HG03097 (cell line): ENCODE measurements around the gene CTNNA3.

ENCODE experiments used
- ATAC-seq: cut with Tn5 transposase; IDR thresholded peaks from one replicate; pipeline ENCODE4 v1.9.1; 2021; ENCODE audit not compliant: unreplicated experiment, low FRiP score

CTNNA3 gene

DNA sequence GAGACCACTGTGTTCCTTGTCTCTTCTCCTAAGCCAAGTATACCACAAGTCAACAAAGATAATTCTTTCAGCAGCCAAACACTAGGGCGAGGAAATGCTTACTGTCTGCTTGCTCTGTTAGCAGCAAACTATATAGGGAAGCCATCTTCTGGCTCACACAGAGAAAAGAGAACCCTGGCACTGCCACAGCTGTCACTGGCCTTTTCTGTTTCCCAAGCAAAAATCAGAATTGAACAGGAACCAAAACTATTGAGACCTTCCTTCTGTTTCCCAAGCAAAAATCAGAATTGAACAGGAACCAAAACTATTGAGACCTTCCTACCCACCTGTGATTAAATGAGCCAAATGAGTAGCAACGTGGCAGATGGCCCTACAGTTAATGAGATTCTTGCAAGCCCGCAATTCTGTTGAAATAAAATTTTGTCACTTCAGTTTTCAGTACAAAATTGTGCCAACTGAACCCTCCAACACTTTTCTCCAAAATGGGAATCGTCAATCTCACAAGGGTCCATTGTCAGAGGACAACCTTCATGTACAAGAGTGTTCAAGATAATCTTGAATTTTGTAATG lies 715.7 kb downstream of the CTNNA3 start:
- ATAC-seq = no peak

DNA sequence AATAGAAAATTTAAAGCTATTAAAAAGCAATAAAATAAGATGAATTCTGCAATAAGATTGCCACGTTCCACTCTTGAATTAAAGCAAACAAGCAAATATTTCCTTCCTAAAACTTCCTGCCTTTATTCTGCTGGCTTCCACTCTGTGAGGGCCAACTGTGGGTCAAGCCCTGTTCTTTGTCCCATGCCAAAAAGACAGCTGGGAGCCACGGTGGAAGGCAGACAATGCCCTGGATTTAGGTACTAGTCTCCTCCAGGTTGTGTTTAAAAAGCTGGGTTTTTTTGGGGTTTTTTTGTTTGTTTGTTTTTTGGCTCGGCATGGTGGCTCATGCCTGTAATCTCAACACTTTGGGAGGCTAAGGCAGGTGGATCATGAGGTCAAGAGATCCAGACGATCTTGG lies 731.0 kb downstream of the CTNNA3 start:
- ATAC-seq = no peak

DNA sequence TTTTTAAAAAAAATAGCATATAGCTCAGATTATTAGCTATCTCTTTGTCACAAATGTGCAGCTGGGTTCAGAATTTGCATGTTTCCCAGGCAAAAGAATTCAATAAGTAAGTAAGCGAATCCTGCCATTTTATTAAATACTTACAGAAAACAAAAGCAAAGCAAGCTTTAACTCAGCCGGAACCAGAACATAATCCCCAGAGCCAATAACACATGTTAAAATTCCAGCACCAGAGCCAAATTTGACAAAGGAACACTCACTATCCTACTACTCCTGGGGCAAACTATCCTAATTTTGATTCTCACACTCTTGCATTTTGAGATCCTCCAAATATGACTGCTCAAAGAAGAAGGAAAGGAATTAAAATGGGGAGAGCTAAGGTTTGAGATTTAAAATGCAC lies 737.5 kb downstream of the CTNNA3 start:
- no peak for ATAC-seq

DNA sequence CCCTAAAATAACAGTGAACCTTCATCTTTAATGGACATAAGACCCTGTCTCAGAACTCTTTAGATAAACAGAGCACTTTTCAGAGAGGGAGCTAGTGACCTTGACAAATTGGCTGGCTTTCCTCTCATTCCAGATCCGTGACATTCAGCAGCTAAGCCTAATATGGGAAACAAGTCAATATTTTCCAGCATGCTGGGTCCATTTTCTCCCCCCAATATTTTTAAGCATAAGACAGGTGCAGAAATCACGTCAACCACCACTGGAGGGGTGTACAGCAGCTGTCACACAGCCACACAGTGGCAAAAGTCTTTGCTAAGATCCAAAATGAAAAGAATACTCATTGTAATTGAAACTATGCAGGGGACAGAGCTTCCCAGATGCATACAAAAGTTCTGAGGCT lies 744.1 kb downstream of the CTNNA3 start:
- ATAC-seq = no peak

DNA sequence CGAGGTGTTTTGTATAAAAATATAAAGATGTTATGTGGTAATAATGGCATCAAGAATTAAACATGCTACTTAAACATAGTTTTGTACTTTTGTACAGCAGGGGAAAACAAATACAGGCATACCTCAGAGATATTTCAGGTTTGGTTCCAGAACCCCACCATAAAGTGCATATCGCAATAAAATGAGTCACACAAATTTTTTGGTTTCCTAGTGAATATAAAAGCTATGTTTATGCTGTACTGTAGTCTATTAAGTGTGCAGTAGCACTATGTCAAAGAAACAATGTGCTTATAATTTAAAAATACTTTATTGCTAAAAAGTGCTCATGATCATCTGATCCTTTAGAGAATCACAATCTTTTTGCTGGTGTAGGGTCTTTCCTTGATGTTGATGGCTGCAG lies 752.4 kb downstream of the CTNNA3 start:
- no peak for ATAC-seq

DNA sequence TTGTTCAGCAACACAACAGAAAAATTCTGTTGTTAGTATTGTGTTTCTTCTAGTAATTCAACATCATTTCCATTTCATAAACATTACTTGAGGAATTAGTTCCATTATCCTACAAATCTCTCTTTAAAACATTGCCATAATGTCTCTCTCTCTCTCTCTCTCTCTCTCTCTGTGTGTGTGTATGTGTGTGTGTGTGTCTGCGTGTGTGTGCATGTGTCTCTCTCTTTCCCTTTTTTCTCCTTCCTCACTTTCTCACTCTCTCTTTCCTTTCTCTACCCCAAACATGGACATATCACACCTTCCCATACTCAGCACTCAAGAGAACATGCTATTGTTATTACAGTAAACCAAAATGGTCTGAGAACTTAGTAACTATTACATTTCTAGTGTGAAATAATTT lies 753.6 kb downstream of the CTNNA3 start:
- no peak for ATAC-seq

DNA sequence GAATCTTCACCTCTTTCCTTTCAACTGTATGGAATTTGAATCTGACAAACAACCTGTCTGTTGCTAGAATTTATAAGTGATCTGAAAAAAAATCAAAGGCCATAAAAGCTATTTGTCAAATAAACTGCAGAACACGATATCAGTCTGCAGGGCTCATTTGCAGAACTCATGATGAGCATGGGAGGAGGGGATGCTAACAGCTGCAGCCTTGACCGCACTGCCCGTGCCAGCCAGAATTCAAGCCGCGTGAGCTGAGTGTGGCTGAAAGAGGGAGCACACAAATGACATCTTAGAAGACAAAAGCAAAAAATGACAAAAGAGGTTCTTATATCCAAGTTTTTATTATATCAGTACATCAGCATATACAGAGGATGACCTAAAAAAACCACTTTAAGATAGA lies 754.5 kb downstream of the CTNNA3 start:
- ATAC-seq = no peak

DNA sequence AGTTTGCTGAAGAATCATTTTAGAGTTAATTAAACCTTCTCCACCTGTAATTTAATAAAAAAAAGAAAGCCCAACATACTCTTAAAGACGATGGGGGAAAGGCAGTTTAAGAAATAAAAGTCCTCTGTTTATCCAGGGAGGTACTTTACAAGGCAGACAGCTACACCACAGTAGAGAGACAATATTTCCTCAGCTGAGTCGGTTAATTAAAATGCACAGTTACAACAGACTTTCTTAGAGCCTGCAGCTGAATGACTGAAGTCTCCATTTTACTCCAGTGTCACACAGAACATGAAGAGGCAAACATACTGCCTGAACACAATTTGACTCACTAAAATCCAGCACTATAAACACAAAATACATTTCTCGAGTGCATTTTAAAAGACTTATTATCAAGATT lies 755.0 kb downstream of the CTNNA3 start:
- no peak for ATAC-seq

DNA sequence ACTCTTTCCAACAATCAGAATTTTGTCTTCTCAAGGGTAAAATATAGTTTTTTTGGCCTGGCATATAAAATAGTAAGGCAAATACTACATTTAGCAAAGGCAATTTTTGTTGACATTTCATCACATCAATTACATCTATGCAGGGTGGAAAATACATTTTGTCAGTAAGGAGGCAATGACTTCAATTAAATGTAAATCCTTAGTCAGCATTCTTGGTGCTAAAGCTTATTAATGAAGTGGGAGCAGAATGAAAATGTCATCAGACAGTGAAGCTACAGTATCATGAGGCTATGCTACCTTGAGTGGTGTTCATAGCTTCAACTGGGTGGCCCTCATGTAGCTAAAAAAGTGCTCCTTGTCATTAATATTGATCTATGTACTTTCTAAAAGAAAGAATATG lies 761.3 kb downstream of the CTNNA3 start:
- ATAC-seq = no peak

DNA sequence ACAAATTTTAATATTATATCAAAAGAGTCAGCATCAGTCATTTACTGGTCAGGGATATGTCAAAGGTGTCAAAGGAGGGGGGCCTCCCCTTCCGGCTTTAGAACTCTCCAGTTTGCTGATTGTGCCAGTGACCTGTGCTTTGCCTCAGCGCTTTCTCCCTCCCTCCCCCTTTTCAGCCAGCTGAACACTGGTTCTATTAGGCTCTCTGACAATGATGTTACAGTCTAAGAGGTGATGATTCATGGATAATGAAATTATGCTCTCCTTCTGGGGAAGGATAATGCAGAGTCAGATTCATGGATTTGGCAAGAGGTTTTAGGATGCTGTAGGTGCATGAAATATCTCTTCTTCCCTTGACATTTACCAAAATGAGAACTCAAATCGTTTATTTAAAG lies 764.0 kb downstream of the CTNNA3 start:
- ATAC-seq = no peak

DNA sequence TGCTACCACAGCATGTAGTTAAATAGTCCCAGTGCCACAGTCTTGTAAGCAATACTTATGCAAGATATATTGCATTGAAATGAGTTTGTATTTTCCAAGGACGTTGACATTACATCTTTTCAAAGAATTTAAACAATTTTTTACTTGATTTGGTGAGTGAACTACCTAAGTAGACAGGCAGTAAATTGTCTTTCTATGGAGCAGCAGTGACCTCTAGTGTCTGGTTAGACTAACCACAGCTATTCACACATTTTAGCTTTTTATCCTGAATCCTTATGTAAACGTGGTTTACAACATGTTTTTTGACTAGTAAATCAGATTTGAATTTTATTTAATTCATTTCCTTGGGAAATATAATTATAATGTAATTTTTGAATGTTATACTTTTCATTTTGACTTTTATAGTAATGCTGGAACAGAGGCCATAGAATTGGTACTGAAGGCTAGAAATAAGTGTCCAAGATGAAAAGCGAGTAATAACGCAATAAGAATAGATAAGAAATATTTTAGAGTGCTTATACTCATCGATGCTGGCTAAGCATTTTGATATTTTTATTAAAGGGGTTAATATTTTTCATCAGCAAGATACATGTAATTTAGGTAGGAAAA lies 764.6 kb downstream of the CTNNA3 start:
- no peak for ATAC-seq

DNA sequence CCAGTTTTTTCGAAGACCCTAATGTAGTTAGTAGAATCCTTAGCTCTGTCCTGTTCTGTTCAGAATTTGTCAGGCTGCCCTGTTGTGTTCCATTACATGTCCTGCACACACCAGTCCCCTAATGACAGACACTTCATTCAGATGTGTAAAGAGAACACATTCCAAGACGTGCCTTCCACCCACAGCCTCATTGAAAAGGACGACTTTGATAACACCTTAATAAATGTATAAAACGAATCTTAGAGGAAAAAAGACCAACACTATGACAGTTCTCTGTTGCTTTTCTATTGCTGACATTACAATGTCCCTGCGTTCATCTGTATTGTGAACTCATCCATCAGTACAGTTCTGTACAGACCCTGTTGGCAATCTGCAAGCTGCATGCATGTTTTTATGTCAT lies 766.6 kb downstream of the CTNNA3 start:
- ATAC-seq = no peak

DNA sequence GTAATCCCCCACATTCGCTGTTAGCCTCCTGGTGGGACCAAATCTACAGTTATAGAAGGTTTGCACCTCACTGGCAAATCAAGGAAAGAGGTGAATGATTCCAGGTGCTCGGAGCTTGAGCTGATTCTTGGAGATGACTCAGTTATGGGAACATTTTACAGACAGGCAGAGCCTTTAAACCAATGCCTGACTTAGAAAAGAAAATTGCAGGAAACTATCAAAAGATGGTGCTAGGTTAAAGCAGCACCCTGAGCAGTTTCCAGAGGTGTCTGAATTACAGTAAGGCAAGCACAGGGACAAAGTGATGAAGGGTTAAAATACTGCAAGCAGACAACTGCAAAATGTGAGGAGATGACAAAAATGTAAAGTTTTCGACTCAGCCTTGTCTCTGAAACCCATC lies 767.2 kb downstream of the CTNNA3 start:
- no peak for ATAC-seq

DNA sequence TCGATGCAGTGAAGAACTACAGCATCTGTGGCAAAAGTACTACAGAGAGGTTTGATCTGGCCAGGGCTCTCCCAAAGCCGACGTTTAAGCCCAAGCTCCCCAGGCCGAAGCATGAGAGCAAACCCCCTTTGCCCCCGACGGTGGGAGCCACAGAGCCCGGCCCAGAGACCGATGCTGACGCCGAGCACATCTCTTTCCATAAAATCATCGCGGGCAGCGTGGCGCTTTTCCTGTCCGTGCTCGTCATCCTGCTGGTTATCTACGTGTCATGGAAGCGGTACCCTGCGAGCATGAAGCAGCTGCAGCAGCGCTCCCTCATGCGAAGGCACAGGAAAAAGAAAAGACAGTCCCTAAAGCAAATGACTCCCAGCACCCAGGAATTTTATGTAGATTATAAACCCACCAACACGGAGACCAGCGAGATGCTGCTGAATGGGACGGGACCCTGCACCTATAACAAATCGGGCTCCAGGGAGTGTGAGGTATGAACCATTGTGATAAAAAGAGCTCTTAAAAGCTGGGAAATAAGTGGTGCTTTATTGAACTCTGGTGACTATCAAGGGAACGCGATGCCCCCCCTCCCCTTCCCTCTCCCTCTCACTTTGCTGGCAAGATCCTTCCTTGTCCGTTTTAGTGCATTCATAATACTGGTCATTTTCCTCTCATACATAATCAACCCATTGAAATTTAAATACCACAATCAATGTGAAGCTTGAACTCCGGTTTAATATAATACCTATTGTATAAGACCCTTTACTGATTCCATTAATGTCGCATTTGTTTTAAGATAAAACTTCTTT lies 767.8 kb downstream of the CTNNA3 start:
- no peak for ATAC-seq

DNA sequence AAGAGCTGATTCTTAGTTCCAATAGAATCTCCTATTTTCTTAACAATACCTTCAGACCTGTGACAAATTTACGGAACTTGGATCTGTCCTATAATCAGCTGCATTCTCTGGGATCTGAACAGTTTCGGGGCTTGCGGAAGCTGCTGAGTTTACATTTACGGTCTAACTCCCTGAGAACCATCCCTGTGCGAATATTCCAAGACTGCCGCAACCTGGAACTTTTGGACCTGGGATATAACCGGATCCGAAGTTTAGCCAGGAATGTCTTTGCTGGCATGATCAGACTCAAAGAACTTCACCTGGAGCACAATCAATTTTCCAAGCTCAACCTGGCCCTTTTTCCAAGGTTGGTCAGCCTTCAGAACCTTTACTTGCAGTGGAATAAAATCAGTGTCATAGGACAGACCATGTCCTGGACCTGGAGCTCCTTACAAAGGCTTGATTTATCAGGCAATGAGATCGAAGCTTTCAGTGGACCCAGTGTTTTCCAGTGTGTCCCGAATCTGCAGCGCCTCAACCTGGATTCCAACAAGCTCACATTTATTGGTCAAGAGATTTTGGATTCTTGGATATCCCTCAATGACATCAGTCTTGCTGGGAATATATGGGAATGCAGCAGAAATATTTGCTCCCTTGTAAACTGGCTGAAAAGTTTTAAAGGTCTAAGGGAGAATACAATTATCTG lies 768.6 kb downstream of the CTNNA3 start:
- ATAC-seq = no peak

DNA sequence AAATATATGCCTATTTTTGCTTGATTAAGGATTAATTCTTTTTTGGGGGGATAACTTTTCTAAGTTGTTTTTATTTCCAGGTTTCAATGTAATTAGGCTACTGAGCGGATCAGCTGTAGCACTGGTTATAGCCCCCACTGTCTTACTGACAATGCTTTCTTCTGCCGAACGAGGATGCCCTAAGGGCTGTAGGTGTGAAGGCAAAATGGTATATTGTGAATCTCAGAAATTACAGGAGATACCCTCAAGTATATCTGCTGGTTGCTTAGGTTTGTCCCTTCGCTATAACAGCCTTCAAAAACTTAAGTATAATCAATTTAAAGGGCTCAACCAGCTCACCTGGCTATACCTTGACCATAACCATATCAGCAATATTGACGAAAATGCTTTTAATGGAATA lies 769.2 kb downstream of the CTNNA3 start:
- ATAC-seq = no peak

DNA sequence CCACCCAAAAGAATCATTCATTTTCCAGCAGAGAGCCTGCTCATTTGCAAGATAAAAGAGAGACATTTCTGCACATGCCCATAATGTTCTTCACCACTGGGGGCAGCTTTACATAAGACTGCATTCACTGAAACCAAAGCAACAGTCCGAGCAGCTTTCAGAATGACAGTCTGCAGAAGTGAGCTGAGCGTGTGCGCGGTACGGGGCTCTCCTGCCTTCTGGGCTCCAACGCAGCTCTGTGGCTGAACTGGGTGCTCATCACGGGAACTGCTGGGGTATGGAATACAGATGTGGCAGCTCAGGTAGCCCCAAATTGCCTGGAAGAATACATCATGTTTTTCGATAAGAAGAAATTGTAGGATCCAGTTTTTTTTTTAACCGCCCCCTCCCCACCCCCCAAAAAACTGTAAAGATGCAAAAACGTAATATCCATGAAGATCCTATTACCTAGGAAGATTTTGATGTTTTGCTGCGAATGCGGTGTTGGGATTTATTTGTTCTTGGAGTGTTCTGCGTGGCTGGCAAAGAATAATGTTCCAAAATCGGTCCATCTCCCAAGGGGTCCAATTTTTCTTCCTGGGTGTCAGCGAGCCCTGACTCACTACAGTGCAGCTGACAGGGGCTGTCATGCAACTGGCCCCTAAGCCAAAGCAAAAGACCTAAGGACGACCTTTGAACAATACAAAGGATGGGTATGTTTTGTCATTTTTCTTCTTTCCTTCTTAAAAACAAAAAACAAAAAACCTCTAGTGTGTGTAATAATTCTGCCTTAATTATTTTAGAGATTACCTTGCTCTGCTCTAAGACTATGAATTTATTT lies 769.9 kb downstream of the CTNNA3 start, which contains the start of gene LRRTM3:
Gene LRRTM3, plus strand, starts transcription at position 141 of the 820 bp plus-strand sequence.
- ATAC-seq = peak; percentile 100

DNA sequence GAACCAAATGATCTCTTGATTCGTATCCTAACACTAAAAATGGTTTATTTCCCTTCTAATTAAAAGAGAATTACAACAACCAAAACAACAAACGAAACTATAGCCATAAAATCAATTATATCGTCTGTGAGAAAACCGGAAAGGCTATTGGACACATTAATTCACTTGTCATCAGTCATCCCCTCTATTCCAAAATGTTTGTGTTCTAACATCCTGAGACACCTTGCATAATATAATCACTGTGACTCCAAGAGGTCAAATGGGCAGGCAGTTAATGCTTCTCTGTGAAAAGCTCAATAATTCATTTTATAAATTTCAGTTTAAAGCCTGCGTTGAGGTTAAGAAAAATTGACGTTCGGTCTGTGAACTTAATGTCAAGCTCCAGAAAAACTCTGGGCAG lies 770.6 kb downstream of the CTNNA3 start:
- ATAC-seq = no peak

DNA sequence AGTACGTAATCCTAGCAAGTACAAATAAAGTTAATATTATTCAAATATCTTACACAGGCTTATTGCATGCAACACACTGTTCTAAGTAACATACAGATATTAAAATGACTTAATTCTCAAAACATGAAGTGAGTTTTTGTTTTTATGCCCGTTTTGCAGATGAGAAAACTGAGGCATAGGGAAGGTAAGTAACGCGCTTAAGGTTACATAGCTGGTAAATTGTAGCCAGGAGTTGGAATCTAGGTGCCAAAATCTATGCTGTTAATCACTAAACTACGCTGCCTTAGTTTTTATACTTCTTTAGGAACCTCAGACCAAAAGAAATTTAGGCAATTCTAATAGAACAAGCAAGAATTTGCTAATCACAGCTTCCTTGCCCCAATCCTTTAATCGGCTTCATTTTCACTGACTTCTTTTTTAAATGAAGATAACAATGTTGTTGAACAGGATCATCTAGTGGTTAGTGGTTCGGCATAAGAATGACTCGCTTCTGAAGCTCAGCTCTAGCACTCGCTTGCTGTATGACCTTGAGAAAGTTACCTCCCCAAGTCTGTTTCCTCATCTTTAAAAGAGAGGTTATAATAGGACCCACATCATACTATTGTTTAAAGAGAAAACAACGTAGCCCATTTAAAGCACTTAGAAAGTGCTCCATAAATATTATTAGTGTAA lies 771.2 kb downstream of the CTNNA3 start:
- no peak for ATAC-seq

DNA sequence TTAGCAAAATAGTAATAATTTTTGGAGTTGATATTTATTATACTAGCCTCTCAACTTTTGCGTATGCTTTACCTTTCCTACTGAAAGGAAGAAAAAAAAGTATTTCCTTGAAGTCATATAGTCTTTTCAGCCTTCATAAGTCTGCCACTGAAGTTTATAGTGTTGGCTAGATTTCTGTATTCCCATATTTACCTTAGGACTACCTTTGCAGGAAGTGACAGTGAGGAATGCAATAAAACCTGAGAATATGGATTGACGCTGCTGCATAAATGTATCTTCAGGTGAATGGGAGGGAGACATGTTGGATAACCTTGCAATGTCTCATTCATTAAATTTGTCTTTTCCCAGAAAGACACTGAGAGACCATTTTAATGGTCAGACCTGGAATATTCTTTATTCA lies 776.7 kb downstream of the CTNNA3 start:
- no peak for ATAC-seq
